ENCODE measurements around the gene YJEFN3. TPM values are rescaled to one million over a fixed set of nuclear protein-coding genes. Genes with fewer than 3 reads are reported as not detected.

The YJEFN3 gene
- total RNA-seq, 1 experiment from 2014 or later: 25.3 TPM

DNA sequence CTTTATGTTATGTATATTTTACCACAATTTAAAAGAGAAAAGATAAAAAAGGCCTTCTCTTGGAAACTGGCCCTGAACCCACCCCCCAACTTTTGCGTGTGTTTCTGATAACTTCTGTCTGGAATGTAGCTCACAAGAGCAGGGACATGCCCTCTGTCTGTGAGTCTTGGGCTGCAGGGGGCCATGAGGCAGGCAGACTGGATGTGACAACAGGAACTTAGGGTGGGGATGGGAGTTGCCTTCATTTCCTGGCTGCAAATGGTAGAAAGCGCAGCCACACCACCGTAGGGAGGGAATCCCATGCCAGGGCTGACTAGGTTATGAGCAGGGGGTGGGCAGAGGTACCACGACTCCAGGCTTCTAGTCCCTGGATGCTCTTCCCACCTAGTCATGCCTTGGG lies 31.2 kb downstream of the YJEFN3 start:
- no peak overlapping the region for H3K4me2 ChIP-seq (ENCODE audit: low read length)
- no peak overlapping the region for H3K27ac ChIP-seq (ENCODE audit: low read depth, low read length)
- H3K36me3 ChIP-seq (ENCODE audit: control insufficient read depth in 1 of 2, insufficient read depth in 2 of 2, low read length in 2 of 2): no peaks in the 10 kb centered on the region
- POLR2A ChIA-PET: no interaction called here
- H3K4me3 ChIP-seq (replicated peaks in 1 of 2; ENCODE audit: low read depth in 1 of 2, low read length in 2 of 2): no peak overlapping the region
- H2AFZ ChIP-seq (ENCODE audit: low read depth, low read length, poor library complexity, severe bottlenecking): no peak overlapping the region
- ATAC-seq (no peak), DNase-seq (ENCODE audit: low read depth, low spot score) (no peak)
- TF ChIP-seq EGR1 (IDR thresholded peaks at IDR 0.05; ENCODE audit: low read depth): no peak
- TF ChIP-seq, protein P1, sequence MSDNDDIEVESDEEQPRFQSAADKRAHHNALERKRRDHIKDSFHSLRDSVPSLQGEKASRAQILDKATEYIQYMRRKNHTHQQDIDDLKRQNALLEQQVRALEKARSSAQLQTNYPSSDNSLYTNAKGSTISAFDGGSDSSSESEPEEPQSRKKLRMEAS (IDR thresholded peaks at IDR 0.05): no peak
- no peak for TF ChIP-seq SRF (IDR thresholded peaks at IDR 0.05; ENCODE audit: low read depth)
- TF ChIP-seq, protein P2, sequence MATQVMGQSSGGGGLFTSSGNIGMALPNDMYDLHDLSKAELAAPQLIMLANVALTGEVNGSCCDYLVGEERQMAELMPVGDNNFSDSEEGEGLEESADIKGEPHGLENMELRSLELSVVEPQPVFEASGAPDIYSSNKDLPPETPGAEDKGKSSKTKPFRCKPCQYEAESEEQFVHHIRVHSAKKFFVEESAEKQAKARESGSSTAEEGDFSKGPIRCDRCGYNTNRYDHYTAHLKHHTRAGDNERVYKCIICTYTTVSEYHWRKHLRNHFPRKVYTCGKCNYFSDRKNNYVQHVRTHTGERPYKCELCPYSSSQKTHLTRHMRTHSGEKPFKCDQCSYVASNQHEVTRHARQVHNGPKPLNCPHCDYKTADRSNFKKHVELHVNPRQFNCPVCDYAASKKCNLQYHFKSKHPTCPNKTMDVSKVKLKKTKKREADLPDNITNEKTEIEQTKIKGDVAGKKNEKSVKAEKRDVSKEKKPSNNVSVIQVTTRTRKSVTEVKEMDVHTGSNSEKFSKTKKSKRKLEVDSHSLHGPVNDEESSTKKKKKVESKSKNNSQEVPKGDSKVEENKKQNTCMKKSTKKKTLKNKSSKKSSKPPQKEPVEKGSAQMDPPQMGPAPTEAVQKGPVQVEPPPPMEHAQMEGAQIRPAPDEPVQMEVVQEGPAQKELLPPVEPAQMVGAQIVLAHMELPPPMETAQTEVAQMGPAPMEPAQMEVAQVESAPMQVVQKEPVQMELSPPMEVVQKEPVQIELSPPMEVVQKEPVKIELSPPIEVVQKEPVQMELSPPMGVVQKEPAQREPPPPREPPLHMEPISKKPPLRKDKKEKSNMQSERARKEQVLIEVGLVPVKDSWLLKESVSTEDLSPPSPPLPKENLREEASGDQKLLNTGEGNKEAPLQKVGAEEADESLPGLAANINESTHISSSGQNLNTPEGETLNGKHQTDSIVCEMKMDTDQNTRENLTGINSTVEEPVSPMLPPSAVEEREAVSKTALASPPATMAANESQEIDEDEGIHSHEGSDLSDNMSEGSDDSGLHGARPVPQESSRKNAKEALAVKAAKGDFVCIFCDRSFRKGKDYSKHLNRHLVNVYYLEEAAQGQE (IDR thresholded peaks at IDR 0.05; ENCODE audit: low read depth): no peak
- TF ChIP-seq EZH2phosphoT487 (IDR thresholded peaks at IDR 0.05; ENCODE audit: borderline replicate concordance): no peak
- no peak for TF ChIP-seq ELF1 (IDR thresholded peaks at IDR 0.05; ENCODE audit: borderline replicate concordance, low read depth)
- TF ChIP-seq POLR2AphosphoS5 (IDR thresholded peaks at IDR 0.05; ENCODE audit: low read depth, low read length): no peak
- TF ChIP-seq EZH2 (IDR thresholded peaks at IDR 0.05): no peak
- no peak for TF ChIP-seq SIN3A (IDR thresholded peaks at IDR 0.05; ENCODE audit: low read depth)
- TF ChIP-seq, protein P3, sequence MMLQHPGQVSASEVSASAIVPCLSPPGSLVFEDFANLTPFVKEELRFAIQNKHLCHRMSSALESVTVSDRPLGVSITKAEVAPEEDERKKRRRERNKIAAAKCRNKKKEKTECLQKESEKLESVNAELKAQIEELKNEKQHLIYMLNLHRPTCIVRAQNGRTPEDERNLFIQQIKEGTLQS (IDR thresholded peaks at IDR 0.05): no peak
- no peak for TF ChIP-seq TCF7L2 (IDR thresholded peaks at IDR 0.05; ENCODE audit: borderline replicate concordance, extremely low read depth, insufficient read depth, insufficient read length)
- no peak for TF ChIP-seq CEBPB (IDR thresholded peaks at IDR 0.05; ENCODE audit: low read depth)
- TF ChIP-seq ZFX (IDR thresholded peaks at IDR 0.05): no peak
- no peak for TF ChIP-seq SP1 (IDR thresholded peaks at IDR 0.05; ENCODE audit: low read depth)
- no peak for TF ChIP-seq RAD21 (IDR thresholded peaks at IDR 0.05; ENCODE audit: low read depth)
- no peaks in the 10 kb centered on the region for H3K4me1 ChIP-seq (ENCODE audit: control insufficient read depth in 1 of 2, insufficient read depth in 2 of 2, low read length in 2 of 2)
- H3K27me3 ChIP-seq (ENCODE audit: insufficient read depth, low read length): no peaks in the 10 kb centered on the region
- no peak overlapping the region for H3K9ac ChIP-seq (ENCODE audit: low read length)
- H4K20me1 ChIP-seq (ENCODE audit: insufficient read depth): no peaks in the 10 kb centered on the region
- H3K9me2 ChIP-seq (ENCODE audit: insufficient read depth): no peaks in the 10 kb centered on the region
- intact Hi-C loops (cut with micrococcal nuclease): no loop called here
- CTCF ChIA-PET: no interaction called here
- H3K9me3 ChIP-seq (ENCODE audit: control insufficient read depth in 1 of 2, insufficient read depth in 1 of 2, low read depth in 1 of 2, low read length in 2 of 2): no peaks in the 10 kb centered on the region
- RAD21 ChIA-PET (ENCODE audit: low non-redundant PET in 1 of 2, low total read pairs in 2 of 2, uncharacterized antibody in 2 of 2, unreplicated experiment in 2 of 2): no interaction called here
- no peaks in the 10 kb centered on the region for H3K79me2 ChIP-seq (ENCODE audit: insufficient read depth, low read length)
- BruUV-seq (replicated peaks): no TSS peak
